OCI-LY3 (cell line): ENCODE measurements around the gene INPP5A.

Experiments used
- EZH2phosphoT487 ChIP-seq: fragments of 200-600 bp; shearing (Covaris generic); IDR thresholded peaks from 2 replicates; pipeline ENCODE4 v1.6.1; 2018; ENCODE audit warnings: antibody characterized with exemption, mixed run types, low read depth
- TF ChIP-seq, protein P1 (sequence below): fragments of 200-600, 300-600 bp; sonication (generic); IDR thresholded peaks from 2 replicates; pipeline ENCODE4 v1.5.1; 2014; ENCODE audit warnings: antibody characterized with exemption, low read length, low read depth

DNA sequence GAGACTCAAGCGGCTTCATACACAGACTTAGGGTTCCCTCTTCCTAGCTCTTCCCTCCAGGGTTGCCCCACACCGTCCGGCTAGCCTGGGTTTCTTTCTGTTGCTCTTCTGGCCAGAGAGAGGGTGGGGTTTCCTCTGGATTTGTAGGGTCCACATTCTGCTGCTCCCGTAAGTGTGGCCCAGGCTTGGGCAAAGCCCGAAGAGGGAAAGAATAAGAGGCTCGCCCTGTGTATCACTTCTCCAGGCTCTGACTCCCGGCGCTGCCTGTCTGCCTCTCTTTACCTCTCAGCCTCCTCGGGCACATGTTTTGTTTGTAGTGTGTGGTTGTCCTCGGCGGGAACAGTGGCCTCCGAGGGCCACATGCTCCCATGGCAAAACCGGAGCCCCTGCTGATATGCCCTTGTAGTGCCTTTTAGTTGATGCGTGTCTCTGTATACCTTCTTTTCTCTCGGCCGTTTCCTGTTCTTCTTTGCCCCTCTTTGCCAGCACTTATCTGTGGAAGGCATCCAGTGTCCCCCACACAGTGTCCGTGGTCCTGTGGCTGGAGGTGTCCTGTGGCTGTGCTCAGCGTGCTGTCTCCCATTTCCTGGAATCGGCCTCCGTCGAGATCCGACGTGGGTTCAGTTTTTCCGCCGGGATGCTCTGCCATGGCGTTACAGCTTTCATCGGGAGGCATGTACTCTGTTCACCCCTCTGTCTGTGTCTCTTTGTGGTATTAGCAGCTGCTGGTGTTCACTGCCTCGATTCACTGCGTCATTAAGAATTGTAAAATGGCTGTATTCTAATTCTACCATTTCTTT is 102.9 kb downstream of the INPP5A start:
- TF ChIP-seq, protein P1, sequence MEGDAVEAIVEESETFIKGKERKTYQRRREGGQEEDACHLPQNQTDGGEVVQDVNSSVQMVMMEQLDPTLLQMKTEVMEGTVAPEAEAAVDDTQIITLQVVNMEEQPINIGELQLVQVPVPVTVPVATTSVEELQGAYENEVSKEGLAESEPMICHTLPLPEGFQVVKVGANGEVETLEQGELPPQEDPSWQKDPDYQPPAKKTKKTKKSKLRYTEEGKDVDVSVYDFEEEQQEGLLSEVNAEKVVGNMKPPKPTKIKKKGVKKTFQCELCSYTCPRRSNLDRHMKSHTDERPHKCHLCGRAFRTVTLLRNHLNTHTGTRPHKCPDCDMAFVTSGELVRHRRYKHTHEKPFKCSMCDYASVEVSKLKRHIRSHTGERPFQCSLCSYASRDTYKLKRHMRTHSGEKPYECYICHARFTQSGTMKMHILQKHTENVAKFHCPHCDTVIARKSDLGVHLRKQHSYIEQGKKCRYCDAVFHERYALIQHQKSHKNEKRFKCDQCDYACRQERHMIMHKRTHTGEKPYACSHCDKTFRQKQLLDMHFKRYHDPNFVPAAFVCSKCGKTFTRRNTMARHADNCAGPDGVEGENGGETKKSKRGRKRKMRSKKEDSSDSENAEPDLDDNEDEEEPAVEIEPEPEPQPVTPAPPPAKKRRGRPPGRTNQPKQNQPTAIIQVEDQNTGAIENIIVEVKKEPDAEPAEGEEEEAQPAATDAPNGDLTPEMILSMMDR: no peak
- TF ChIP-seq EZH2phosphoT487: no peak
